ES-I3 (cell line): ENCODE data around the gene PLAU.

Experiments used
- H3K36me3 ChIP-seq: 2 replicates; pipeline ENCODE4 v1.6.1; 2013; ENCODE audit warnings: mild to moderate bottlenecking, low read length, control low read depth, moderate library complexity; ENCODE audit not compliant: insufficient read depth
- H3K4me1 ChIP-seq: 2 replicates; pipeline ENCODE4 v1.6.1; 2013; ENCODE audit warnings: mild to moderate bottlenecking, control low read depth, low read length; ENCODE audit not compliant: insufficient read depth
- H3K9ac ChIP-seq: 2 replicates; pipeline ENCODE4 v1.6.1; 2013; ENCODE audit warnings: low read depth, mild to moderate bottlenecking, low read length, moderate library complexity
- H3K9me3 ChIP-seq: 2 replicates; pipeline ENCODE4 v1.6.1; 2013; ENCODE audit warnings: mild to moderate bottlenecking, low read length, moderate library complexity; ENCODE audit not compliant: control insufficient read depth, insufficient read depth

The PLAU gene

GRCh38 chr10:73910764-73911552 lies at the start of gene PLAU:
Gene PLAU (plus strand): TSS chr10:73911132. CDS start chr10:73911556, 424 bp downstream.
- Histone ChIP-seq H3K9me3 (no peaks in the 10 kb centered on the region), H3K4me1 (peaks cover 43% of the 10 kb centered on the region), H3K36me3 (peaks cover 6% of the 10 kb centered on the region), H3K9ac (peak within 1 kb of the TSS; percentile 70)

- H3K4me1 ChIP-seq: peaks cover 5% of the 10 kb centered on the region
- H3K9me3 ChIP-seq: no peaks in the 10 kb centered on the region
- H3K36me3 ChIP-seq: peaks cover 9% of the 10 kb centered on the region; the same call in 1 of the 2 replicates
- no peak overlapping the region for H3K9ac ChIP-seq
Observed at GRCh38 chr10:73862011-73862410, 48.9 kb upstream of the PLAU start.

GRCh38 chr10:73863039-73863817 lies 47.7 kb upstream of the PLAU start:
- Histone ChIP-seq H3K9ac (no peak overlapping the region), H3K36me3 (peaks cover 9% of the 10 kb centered on the region; the same call in 1 of the 2 replicates), H3K4me1 (peaks cover 5% of the 10 kb centered on the region), H3K9me3 (no peaks in the 10 kb centered on the region)

- peaks cover 9% of the 10 kb centered on the region; the same call in 1 of the 2 replicates for H3K36me3 ChIP-seq
- H3K9me3 ChIP-seq: no peaks in the 10 kb centered on the region
- H3K9ac ChIP-seq: no peak overlapping the region
- H3K4me1 ChIP-seq: peaks cover 5% of the 10 kb centered on the region
Observed at GRCh38 chr10:73864229-73864628, 46.7 kb upstream of the PLAU start.

- H3K9ac ChIP-seq: no peak overlapping the region
- peaks cover 5% of the 10 kb centered on the region for H3K4me1 ChIP-seq
- H3K9me3 ChIP-seq: no peaks in the 10 kb centered on the region
- peaks cover 6% of the 10 kb centered on the region; the same call in 1 of the 2 replicates for H3K36me3 ChIP-seq
Observed at GRCh38 chr10:73865107-73865458, 45.8 kb upstream of the PLAU start.

- Histone ChIP-seq H3K36me3 (peaks cover 1% of the 10 kb centered on the region; the same call in 1 of the 2 replicates), H3K4me1 (peaks cover 5% of the 10 kb centered on the region), H3K9me3 (no peaks in the 10 kb centered on the region), H3K9ac (no peak overlapping the region)
Observed at GRCh38 chr10:73865459-73866442, 45.2 kb upstream of the PLAU start.

GRCh38 chr10:73866621-73867020 lies 44.3 kb upstream of the PLAU start:
- Histone ChIP-seq H3K9ac (no peak overlapping the region), H3K4me1 (peaks cover 5% of the 10 kb centered on the region), H3K9me3 (no peaks in the 10 kb centered on the region), H3K36me3 (no peaks in the 10 kb centered on the region; the same call in 1 of the 2 replicates)

GRCh38 chr10:73867126-73867807 lies 43.7 kb upstream of the PLAU start:
- Histone ChIP-seq H3K4me1 (peaks cover 5% of the 10 kb centered on the region), H3K9me3 (no peaks in the 10 kb centered on the region), H3K36me3 (no peaks in the 10 kb centered on the region; the same call in 1 of the 2 replicates), H3K9ac (no peak overlapping the region)

- no peaks in the 10 kb centered on the region for H3K9me3 ChIP-seq
- H3K36me3 ChIP-seq: no peaks in the 10 kb centered on the region; the same call in 1 of the 2 replicates
- peaks cover 5% of the 10 kb centered on the region for H3K4me1 ChIP-seq
- H3K9ac ChIP-seq: no peak overlapping the region
Observed at GRCh38 chr10:73867871-73868631, 42.9 kb upstream of the PLAU start.

GRCh38 chr10:73868655-73869195 lies 42.2 kb upstream of the PLAU start:
- Histone ChIP-seq H3K4me1 (peaks cover 5% of the 10 kb centered on the region), H3K36me3 (no peaks in the 10 kb centered on the region; the same call in 1 of the 2 replicates), H3K9me3 (no peaks in the 10 kb centered on the region), H3K9ac (no peak overlapping the region)

- Histone ChIP-seq H3K9ac (no peak overlapping the region), H3K36me3 (no peaks in the 10 kb centered on the region; the same call in 1 of the 2 replicates), H3K4me1 (peaks cover 7% of the 10 kb centered on the region), H3K9me3 (no peaks in the 10 kb centered on the region)
Observed at GRCh38 chr10:73871295-73872189, 39.4 kb upstream of the PLAU start.

- Histone ChIP-seq H3K9me3 (no peaks in the 10 kb centered on the region), H3K4me1 (peaks cover 12% of the 10 kb centered on the region), H3K9ac (no peak overlapping the region), H3K36me3 (no peaks in the 10 kb centered on the region; the same call in 1 of the 2 replicates)
Observed at GRCh38 chr10:73872190-73872710, 38.7 kb upstream of the PLAU start.
